Pons (tissue), 1 donor: Measurements from ENCODE around the gene CORO1C.
"Not testable (repeated sequence)": the region's sequence is repeated elsewhere in the genome, so short reads cannot be mapped to it uniquely, and the experiment has no call there.

Experiments
- DNase-seq: peaks from one replicate; pipeline ENCODE4 v3.0.0-alpha.2; 2016; ENCODE audit warnings: low spot score

CORO1C gene

DNA sequence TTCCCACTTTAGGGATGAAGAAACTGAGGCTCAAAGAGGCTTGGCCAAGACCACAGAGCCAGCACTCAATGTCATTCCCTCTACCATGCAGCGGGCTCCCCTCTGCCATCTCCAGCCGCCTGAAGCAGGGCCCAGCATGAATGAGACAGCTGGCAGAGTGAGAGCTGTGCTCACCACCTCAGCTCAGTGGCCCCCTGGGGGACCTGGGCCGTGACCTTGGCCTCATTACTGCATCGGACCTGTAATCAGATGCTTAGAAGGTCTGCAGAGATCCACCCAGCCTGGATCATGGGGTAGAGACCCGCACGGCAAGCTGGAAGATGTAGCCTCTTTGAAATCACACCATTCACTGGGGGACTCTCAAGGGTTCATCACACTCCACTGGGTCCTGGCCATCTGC lies 22.7 kb upstream of the CORO1C start:
- no peak for DNase-seq

DNA sequence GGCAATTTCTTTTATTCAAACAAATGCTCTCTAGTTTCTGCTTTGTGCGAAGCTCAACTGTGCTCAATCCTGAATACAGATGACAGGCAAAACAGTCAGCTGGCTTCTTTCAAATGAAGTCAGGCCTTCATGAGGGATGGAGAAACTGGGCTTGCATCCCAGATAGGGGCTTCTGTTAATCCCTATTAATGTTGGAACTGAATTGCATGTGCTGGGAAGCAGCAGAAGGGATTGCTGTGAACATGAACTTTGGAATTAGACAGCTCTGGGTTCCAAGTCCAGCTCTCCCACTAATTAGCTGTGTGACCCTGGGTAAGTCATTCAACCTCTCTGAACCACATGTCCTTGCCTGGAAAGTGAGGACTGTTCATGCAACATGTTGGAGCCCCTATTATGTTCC lies 21.1 kb upstream of the CORO1C start:
- peak; percentile 39 for DNase-seq

DNA sequence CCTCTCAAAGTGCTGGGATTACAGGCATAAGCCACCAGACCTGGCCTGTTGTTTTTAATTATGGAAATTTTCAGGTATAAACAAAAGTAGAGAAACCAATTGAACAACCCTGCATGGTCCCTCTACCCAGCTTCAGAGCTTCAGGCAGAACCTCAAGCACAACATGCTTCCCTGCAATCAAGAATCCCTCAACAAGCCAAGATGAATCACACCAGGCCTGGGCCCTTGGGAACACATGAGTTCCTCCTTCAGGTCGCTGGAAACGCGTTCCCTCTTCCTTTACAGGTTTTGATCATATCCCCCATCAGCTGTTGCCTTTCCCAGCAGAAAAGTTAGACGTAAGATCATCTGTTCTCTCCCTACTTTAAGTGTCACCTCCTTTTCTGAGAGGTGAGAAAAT lies 20.5 kb upstream of the CORO1C start:
- no peak for DNase-seq

DNA sequence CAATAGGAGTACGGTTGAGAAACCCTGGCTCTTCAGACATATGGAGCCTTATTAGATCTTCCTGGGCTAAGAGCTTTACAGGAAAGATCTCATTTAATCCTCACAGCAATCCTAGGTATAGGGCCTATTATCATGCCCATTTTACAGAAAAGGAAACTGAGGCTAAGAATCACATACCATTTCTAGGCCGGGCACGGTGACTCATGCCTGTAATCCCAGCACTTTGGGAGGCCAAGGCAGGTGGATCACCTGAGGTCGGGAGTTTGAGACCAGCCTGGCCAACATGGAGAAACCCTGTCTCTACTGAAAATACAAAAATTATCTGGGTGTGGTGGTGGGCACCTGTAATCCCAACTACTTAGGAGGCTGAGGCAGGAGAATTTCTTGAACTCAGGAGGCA lies 19.7 kb upstream of the CORO1C start:
- not testable (repeated sequence) for DNase-seq

DNA sequence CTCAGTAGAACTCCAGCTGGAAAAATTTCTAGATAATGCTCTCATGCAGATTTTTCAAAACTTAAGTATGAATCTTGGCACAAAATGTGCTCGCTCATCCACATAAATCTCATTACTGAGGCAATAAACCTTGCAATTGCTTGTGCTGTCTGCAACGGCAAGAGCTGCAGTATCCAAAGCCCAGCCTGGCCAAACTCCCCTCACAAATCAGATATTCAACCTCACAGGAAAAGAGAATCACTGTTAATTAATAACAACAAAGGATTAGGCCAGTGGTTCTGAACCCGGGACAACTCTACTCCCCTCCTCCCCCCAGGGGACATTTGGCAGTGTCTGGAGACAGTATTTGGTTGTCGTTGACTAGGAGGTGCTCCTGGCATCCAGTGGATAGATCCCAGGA lies 19.2 kb upstream of the CORO1C start:
- no peak for DNase-seq

DNA sequence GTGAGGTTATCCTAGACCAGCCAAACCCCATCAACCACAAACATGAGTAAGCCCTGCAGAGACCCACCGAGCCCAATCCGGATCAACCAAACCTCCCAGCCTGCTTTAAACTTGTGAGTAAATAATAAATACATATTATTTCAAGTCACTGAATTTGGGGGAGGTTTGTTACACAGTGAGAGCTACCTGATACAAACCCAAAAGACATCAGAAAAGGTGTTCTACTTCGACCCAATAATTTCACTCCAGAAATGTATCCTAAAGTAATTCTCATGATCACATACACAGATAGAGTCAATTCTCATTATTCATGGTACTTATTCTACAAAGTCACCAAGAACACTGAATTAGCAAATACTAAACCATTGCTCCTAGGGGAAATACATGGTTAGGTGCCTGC lies 16.2 kb upstream of the CORO1C start:
- DNase-seq = no peak

DNA sequence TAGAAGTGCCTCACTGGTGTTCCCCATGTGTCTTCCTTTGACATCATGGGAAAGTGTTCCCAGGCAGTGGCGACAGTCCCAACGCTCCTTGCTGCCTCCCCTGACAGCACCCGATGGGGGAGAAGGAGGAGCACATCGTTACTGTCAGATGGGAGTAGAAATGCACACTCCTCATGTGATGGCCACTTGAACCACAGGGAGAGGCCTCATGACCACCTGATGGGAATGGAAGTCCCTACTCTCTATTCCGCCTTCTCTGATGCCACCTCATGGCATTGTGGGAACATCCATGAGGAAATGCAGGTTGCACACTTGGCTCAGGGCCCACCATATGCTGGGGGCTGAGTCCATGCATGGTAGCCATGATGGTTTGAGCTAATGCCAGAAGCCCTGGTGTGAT lies 14.3 kb upstream of the CORO1C start:
- DNase-seq = no peak

DNA sequence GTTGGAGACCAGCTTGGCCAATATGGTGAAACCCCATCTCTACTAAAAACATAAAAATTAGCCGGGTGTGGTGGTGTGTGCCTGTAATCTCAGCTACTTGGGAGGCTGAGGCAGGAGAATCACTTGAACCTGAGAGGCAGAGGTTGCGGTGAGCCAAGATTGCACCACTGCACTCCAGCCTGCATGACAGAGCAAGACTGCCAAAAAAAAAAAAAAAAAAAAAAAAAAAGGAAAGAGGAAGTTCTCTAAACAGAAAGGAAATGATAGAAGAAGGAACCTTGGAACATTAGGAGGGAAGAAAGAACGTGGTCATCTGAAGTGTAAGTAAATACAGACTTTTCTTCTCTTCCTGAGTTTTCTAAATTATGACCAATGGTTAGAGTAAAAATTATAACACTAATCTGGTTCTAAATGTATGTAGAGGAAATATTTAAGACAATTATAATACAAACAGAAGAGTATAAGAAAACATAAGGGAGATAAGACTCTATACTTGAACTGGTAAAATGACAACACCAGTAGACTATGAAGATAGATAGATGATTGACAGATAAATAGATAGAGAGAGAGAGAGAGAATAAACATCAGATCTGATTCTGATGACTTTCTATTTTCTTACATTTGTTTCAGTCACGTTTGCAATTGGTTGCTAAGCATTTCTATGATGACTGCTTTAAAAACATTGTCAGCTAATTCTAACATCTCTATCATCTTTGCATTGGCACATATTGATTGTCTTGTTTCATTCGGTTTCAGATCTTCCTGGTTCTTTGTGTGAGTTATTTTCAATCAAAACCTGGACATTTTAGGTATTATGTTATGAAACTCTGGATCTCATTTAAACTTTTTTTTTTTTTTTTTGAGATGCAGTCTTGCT lies 12.9 kb upstream of the CORO1C start:
- no peak for DNase-seq

DNA sequence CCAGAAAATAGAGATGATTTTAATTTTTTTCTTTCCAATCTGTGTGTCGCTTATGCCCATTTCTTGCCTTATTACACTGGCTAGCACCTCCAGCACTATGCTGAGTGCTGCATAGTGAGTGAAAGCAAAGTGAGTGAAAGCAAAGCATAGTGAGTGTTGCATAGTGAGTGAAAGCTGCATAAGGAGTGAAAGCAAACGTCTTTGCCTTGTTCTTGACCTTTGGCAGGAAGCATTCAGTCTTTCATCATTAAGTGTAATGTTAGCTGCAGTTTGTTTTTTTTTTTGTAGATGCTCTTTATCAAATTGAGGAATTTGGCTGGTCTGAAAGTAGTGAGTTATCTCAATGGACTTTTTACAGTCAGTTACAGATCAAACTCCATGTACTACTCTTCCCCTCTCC lies 6.9 kb upstream of the CORO1C start:
- DNase-seq = no peak

DNA sequence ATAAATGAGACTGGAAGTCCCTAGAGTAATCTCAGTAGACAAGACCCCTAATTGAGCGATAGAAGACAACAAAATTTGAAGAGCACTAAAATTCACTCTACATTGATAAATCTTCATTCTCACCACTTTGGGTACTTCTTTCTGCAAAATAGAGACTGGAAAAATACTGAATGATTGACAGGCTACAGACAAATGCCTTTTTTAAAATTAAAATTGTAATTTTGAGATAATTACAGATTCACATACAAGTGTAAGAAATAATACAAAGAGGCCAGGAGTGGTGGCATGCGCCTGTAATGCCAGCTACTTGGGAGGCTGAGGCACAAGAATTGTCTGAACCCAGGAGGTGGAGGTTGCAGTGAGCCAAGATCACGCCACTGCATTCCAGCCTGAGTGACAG lies 4.5 kb upstream of the CORO1C start:
- no peak for DNase-seq

DNA sequence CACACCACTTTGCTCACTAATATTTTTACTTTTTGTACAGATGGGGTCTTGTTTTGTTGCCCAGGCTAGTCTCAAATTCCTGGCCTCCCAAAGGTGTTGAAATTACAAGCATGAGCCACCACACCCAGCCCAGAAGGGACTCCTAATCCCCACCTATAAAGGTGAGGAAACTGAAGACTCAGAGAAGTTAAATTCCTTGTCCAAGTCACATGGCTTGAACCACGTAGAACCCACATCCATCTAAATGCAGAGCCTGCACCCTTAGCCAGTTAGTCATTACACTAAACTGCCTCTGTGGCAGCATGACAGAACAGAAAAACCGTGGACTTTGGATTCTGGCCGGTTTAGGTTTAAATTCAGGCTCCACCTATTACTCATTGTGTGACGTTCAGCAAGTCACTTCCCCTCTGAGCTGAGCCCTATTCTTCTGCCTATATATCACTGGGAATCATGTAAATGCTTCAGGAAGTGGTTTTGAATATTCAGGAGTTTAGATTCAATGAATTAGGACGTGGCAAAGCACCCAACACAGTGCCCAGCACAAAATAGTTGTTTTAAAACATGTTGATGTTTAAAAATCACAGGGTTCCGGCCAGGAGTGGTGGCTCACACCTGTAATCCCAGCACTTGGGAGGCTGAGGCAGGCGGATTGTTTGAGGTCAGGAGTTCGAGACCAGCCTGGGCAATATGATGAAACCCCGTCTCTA lies 3.0 kb upstream of the CORO1C start:
- no peak for DNase-seq

DNA sequence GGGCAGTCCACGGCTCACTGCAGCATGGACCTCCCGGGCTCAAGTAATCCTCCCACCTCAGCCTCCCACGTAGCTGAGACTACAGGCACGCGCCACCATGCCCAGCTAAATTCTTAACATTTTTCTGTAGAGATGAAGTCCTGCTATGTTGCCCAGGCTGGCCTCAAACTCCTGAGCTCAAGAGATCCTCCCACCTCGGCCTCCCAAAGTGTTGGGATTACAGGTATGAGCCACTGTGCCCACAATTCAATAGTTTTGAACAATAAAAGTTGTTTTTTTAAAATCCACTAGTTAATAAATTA lies 1.9 kb upstream of the CORO1C start:
- not testable (repeated sequence) for DNase-seq

DNA sequence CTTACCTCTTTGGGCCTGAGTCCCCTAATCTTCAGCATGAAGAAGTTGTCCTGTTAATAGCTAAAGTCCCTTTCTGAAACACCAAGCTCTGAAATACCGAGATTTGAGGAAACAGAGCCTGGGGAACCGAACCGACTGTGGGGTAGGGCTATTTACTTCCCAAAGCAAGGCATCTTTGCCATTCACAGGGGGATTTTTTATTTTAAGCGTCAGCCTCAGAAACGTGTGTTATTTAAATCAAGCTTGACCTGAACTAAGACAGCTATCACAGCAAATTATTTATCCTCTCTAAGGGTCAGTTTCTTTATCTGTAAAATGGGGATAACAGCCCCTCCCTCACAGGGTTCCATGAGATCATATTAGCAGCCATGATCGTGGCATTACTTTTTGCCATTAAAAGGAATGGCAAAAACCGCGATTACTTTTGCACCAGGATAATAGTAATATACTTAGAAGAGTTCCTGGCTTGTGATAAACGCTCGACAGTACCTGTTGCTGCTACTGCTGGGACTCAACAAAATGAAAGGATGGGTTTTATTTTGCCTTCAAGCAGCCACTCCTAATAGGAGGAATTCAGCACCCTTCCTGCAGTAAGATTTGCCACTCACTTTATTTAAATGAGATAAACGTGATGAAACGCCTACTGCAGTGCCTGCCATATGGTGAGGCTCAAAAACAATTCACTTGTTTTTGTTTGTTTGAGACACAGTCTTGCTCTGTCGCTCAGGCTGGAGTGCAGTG lies 1.3 kb upstream of the CORO1C start:
- DNase-seq = no peak

DNA sequence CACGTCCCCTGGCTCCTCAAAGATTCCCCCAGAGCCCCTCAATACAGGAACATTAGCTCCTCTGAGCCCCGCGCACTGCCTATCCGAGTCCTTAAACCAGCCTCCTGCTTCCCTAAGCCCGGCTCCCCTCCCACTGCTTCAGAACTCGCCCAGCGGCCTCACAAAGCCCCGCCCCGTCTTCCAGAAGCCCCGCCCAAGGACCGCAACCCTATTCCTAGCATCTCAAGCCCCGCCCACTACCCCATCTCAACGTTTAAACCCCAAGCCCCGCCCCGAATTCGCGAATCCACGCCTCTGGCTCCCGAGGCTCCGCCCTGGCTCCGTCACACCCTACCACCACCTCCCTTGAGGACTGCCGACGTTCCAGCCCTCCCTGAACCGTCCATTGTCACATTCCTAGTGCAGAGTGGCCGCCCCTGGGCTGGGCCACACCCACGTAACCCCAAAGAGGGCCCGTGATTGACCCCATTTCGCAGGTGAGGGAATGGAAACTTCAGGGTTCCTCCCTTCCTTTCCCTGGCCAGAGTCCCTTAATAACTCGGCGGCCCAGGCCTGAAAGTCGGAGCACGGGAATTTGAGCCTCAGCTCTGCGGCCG lies 646 bp upstream of the CORO1C start:
- DNase-seq = peak; percentile 96

DNA sequence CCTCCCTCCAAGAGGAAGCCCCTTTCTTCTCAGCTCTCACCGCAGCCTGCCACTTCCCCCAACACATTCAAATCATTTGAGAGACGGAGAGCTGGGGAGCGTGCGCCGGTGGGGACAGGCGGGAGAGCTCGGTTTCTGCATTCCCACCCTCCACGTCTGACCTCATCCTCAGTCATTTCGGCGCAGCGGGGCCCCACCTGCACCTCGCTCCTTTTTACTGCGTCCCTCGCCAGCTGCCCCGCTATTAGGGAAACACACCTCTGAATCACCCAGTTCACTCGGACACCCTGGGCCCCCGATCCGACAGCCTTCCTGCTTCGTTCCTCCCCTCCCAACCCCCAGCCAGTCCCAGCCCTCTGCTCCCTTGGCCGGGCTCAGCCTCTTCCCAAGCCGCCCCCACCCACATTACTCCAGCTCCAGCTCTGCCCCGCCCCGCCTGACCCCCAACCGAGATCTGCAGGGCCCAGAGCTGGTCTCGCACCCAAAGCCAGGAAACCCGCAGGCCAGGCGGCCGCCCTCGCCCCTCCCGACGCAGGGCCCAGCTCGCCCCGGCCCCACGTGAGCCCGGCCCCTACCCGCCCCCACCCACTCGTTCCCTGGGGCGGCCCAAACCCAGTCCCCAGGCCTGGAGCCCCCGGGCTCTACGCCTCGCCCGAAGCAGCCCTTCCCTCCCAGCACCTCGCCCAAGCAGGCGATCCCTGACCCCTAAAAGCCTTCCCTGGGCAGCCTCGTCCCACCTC lies 783 bp downstream of the CORO1C start:
- DNase-seq = peak; percentile 78

DNA sequence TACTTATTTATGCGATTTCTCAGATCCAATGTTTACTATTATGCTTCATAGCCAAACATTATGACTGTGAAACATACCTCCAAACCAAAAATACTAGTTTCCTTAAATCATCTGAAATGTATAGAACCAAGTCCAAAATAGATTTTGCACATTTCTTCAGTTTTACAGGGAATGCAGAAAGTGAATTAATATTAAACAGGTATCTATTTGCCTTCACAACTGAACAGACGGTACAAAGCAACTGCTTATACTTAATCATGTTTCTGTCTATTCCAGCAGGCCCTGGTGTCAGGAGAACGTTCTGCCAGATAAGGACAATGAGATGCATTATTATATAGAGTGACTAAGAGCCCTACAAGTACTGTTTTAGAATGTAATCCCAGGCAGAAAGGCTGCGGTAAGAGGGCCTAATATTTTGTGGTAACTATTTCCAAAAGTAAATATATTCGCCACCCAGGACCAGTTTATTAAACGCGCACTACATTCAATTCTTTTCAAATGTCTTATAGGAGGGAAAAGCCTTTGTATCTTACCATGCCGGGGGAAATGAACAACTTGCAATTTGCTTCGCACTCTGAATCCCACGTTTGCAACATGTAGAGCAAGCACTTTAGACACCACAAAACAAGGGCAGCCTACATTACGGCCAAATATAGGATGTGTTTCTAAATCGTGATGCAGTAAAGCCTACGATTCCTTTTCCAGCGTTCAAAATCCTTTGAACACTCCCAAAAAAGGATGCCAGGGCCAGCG lies 1.5 kb downstream of the CORO1C start:
- peak; percentile 87 for DNase-seq

DNA sequence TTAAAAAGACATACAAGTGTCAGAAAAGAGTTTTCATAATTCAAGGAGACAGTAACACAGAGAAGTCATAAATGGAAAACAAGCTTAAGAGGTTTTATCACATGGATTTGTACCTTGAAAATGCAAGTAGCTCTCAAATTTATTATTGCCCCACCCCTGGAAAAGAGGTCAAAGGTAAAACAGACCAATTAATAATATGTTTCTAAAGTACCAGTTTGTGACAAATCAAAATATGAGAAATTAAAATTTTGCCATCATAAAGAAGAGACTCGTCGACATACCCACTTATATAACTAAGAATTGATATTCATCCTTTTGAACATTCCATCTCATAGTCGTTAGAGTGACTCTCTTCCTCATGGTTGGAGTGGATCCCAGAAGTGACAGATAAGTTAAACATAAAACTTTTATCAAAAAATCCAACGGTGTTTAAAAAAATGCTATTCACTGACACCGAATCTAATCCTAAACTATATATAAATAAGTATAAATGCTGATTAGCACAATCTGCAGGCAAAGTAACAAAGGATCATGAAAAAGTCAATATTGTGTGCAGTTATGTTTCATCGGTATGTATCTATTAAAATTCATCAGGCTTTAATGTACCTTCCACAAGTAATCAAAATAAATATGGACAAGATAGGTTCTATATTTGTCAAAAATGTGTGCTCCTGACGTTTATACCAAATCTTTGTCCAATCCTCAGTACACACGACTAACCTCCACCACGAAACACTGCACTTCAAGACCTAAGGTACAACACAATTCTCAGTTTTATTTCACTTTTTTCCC lies 2.3 kb downstream of the CORO1C start:
- no peak for DNase-seq

DNA sequence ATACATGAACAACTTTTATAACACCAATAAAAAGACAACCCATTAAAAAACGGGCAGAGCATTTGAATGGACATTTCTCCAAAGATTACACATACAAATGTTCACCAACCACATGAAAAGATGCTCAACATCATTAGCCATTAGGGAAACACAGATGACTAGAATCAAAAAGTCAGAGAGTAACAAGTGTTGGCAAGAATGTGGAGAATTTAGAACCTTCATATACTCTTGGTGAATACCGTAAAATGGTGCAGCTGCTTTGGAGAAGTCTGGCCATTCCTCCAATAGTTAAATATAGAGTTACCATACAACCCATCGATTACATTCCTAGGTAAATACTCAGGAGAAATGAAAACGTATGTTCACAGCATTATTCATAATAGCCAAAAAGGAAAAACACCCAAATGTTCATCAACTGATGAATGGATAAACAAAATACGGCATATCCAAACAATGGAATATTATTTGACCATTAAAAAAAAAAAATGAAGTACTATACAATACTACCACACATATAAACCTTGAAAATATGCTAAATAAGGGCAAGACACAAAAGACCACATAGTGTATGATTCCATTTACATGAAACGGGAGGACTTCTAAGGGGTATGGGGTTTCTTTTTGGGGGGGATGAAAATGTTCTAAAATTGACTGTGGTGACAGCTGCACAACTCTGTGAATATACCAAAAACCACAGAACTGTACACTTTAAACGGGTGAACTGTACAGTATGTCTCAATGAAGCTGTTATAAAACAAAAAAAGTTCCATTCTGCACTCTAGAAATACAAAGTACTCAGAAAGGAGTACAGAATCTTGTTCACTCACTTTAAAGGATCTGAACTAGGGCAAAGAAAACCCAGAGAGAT lies 3.2 kb downstream of the CORO1C start:
- no peak for DNase-seq

DNA sequence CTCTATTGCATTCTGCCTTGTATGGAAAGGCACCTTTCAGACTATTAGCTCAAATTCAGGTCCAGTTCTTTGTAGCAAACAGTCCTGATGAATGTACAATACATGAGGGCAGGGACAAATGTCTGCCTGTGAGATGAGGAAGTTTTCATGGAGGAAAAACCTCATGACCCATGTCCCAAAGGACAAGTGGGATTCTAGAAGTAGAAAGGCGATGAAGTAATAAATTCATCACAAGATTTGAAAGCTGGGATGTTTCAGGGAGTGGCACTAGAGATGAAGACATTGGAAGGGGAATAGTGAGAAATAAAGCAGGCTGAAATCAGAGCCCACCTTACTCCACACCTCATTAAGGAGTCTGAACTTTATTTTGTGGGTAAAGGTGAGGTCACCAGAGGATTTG lies 4.2 kb downstream of the CORO1C start:
- DNase-seq = no peak

DNA sequence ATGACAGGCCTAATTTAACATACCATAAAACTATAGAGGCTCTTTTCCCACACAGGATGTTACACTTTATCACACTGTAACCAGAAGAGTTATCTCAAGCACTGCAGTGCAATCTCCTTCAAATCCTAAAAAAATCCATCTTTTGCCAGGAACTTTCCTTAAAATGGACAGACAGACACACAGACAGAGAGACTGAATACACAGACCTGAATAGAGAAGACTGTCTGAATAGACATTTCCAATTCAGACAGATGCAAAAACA lies 6.5 kb downstream of the CORO1C start:
- no peak for DNase-seq
